ENCODE measurements around the gene PITX2.

The PITX2 gene

DNA sequence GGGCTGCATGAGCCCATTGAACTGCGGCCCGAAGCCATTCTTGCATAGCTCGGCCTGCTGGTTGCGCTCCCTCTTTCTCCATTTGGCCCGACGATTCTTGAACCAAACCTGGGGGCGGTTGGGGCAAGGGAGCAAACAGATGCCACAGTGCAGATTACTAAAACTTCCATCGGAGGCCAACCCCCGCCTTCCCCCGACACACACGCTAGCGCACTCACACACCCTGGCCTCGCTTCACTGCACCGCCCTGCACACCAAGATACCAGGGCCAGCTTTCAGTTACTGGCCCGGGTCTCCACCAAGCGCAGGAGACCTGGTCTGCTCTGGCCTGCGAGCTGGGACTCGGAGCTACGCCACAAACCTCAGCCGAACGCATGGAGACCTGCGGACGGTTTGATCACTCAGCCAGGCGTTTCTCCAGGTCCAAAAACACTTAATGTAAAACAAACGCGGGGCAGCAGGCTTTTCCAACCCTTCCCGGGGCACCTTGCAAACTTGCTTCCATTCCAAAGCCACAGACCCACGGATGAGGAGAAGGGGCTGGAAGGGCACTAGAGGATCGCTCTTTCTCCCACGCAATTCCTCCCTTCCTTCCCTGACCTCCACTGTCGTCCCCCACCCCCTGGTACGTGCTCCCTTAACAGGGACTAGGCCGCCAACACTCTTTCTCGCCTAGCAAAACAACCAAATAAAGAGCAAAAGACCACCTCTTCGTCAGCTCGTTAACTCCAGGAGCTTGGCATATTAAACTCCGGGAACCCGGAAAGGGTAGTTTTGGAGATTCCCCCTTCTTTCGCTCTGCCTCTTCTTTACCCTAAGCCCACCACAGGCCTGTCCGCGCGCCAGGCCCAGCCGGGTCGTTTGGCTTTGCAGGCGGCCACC is 4.1 kb downstream of the PITX2 start:
- TF ChIP-seq CTCF (IDR thresholded peaks at IDR 0.05; ENCODE audit: low read depth, low read length, missing control alignments): no peak
- no peak for DNase-seq (ENCODE audit: low read depth)
- no peak overlapping the region for H3K4me3 ChIP-seq (ENCODE audit: low read depth, low read length)

DNA sequence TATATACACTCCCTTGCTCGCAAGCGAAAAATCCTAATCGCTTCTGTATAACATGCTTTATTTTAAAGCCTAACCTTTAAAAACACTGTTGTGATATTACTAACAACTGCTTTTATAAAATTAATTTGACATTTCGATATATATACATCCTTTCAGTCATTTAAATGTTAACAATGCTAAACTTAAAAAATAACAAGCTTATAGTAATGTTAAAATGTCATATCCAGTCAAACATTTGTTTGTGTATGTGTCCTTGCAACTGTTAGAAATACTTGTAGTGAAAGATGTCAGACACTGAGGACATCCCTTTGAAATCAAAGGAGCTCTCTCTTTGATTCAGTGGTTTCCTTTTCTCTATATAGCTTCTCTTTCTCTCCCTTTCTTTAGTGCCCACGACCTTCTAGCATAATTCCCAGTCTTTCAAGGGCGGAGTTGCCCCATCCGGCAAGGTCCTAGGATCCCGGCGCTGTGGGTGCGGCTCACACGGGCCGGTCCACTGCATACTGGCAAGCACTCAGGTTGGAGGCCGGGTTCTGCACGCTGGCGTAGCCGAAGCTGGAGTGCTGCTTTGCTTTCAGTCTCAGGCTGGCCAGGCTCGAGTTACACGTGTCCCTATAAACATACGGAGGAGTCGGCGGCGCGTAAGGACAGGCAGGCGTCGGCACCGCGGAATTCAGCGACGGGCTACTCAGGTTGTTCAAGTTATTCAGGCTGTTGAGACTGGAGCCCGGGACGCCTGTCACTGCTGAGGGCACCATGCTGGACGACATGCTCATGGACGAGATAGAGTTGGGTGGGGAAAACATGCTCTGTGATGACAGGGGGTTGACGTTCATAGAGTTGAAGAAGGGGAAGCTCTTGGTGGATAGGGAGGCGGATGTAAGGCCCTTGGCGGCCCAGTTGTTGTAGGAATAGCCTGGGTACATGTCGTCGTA is 5.0 kb downstream of the PITX2 start:
- DNase-seq (ENCODE audit: low read depth): no peak
- no peak for TF ChIP-seq CTCF (IDR thresholded peaks at IDR 0.05; ENCODE audit: low read depth, low read length, missing control alignments)
- no peak overlapping the region for H3K4me3 ChIP-seq (ENCODE audit: low read depth, low read length)

- H3K4me3 ChIP-seq (ENCODE audit: low read depth, low read length): no peak overlapping the region
- no peak for TF ChIP-seq CTCF (IDR thresholded peaks at IDR 0.05; ENCODE audit: low read depth, low read length, missing control alignments)
- DNase-seq (ENCODE audit: low read depth): no peak
Measured at GRCh38 chr4:110617075-110617640, 5.7 kb downstream of the PITX2 start.

DNA sequence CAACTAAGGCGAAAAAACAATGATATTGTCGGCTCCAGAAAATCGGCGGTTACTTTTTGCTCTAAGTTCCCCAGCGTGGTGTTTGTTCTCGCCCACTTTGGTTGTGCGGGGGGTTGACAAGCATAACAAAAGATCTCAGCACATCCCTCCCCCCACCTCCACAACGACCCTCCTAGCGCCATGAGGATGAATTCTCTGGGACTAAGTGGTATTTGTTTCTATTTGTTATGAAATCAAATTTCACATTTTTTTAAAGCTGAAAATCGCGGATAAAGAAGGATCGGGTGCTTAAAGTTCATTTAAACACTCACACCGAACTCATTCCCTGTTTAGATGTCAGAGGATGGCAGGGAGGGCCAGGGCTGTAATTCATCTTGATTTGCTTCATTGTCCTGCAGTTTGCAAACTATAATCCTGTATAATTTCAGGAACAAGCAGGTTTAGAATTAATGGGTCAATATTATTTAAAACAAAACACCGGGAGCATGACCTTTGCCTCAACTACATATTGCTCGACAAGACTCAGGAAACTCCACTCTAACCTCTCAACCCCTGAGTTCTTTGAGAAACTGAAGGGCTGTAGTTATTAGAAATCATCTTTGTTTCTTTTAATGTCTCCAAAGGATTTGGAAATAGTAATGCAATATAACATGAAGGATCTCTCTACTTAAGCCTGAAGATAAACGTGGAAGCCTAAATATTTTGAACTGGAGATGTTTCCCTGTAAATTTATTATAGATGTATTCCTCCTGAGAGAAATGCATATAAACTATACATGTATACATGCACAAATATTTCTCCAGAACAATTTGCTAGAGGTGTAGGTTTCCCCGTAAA is 6.4 kb downstream of the PITX2 start:
- DNase-seq (ENCODE audit: low read depth): no peak
- no peak overlapping the region for H3K4me3 ChIP-seq (ENCODE audit: low read depth, low read length)
- TF ChIP-seq CTCF (IDR thresholded peaks at IDR 0.05; ENCODE audit: low read depth, low read length, missing control alignments): no peak

GRCh38 chr4:110615353-110616237 is 7.3 kb downstream of the PITX2 start:
- H3K4me3 ChIP-seq (ENCODE audit: low read depth, low read length): no peak overlapping the region

More at GRCh38 chr4:110615353-110616237, 7.3 kb downstream of the PITX2 start:
- TF ChIP-seq CTCF (IDR thresholded peaks at IDR 0.05; ENCODE audit: low read depth, low read length, missing control alignments): no peak
- no peak for DNase-seq (ENCODE audit: low read depth)

All from GM12864 (cell line).